Naive thymus-derived CD4-positive, alpha-beta T cell (primary cell): ENCODE results near the gene IKZF4. TPM values are rescaled to one million over a fixed set of nuclear protein-coding genes. Genes with fewer than 3 reads are reported as not detected.

Source experiments
- ATAC-seq: fragments of 150-1000 bp; cut with Tn5 transposase; 2 replicates; pipeline ENCODE4 v1.10.0; 2021; ENCODE audit warnings: mild to moderate bottlenecking, moderate library complexity
- CTCF ChIA-PET: fragments of 350-600 bp; sonication (Branson Sonifier 250); formaldehyde crosslinking; loops from one replicate; lab custom pipeline; 2021; ENCODE audit warnings: antibody characterized with exemption; lab: Charles Lee
- POLR2A ChIA-PET: fragments of 350-600 bp; sonication (Branson Sonifier 250); formaldehyde crosslinking; loops from one replicate; lab custom pipeline; 2021; ENCODE audit warnings: antibody characterized with exemption, inconsistent platforms; lab: Charles Lee
- DNase-seq, 9 donors: peaks; one replicate each; pipeline versions ENCODE4 v3.0.0 to v3.0.0-alpha.2; 2020 to 2022; ENCODE audit warnings: mixed read lengths in 1 of 9
- H3K27ac ChIP-seq: one replicate; pipeline ENCODE4 v1.7.0; 2013; ENCODE audit warnings: mild to moderate bottlenecking, low read depth, low read length, moderate library complexity
- H3K27me3 ChIP-seq, 2 donors: one replicate each; pipeline ENCODE4 v1.7.0; 2013; ENCODE audit warnings: low read length in 2 of 2, mild to moderate bottlenecking in 2 of 2, moderate library complexity in 2 of 2; ENCODE audit not compliant: control insufficient read depth in 2 of 2, insufficient read depth in 2 of 2
- H3K36me3 ChIP-seq, 3 experiments: 1 replicate in 2 of 3; 2 replicates in 1 of 3; pipeline ENCODE4 v1.7.0; 2013; ENCODE audit warnings: low read length in 3 of 3, mild to moderate bottlenecking in 3 of 3, moderate library complexity in 1 of 3; ENCODE audit not compliant: insufficient read depth in 3 of 3, control insufficient read depth in 2 of 3
- H3K4me1 ChIP-seq, 2 donors: one replicate each; pipeline ENCODE4 v1.7.0; 2013; ENCODE audit warnings: low read length in 2 of 2, mild to moderate bottlenecking in 2 of 2, moderate library complexity in 1 of 2; ENCODE audit not compliant: control insufficient read depth in 2 of 2, insufficient read depth in 2 of 2
- H3K4me3 ChIP-seq: 2 replicates; pipeline ENCODE4 v1.7.0; 2013; ENCODE audit warnings: mild to moderate bottlenecking, low read length
- H3K9me3 ChIP-seq, 3 experiments: 1 replicate in 2 of 3; 2 replicates in 1 of 3; pipeline ENCODE4 v1.7.0; 2013; ENCODE audit warnings: low read length in 3 of 3; ENCODE audit not compliant: control insufficient read depth in 2 of 3
- H3K27ac Mint-ChIP-seq, 9 donors: one replicate each; pipeline ENCODE4 v1.8.0; 2020 to 2022; ENCODE audit warnings: mixed read lengths in 9 of 9, mild to moderate bottlenecking in 8 of 9, moderate library complexity in 5 of 9, inconsistent platforms in 2 of 9
- H3K27me3 Mint-ChIP-seq, 5 donors: one replicate each; pipeline ENCODE4 v1.8.0; 2021 to 2022; ENCODE audit warnings: mixed read lengths in 5 of 5, mild to moderate bottlenecking in 1 of 5
- H3K36me3 Mint-ChIP-seq, 5 donors: one replicate each; pipeline ENCODE4 v1.8.0; 2020 to 2022; ENCODE audit warnings: mixed read lengths in 5 of 5, mild to moderate bottlenecking in 3 of 5, inconsistent platforms in 1 of 5
- H3K4me1 Mint-ChIP-seq, 7 donors: one replicate each; pipeline ENCODE4 v1.8.0; 2020 to 2022; ENCODE audit warnings: mixed read lengths in 7 of 7, mild to moderate bottlenecking in 3 of 7, inconsistent platforms in 1 of 7
- H3K4me3 Mint-ChIP-seq, 10 donors: one replicate each; pipeline ENCODE4 v1.8.0; 2020 to 2022; ENCODE audit warnings: mild to moderate bottlenecking in 10 of 10, mixed read lengths in 10 of 10, moderate library complexity in 6 of 10, inconsistent platforms in 2 of 10
- H3K9me3 Mint-ChIP-seq, 11 donors: one replicate each; pipeline ENCODE4 v1.8.0; 2020 to 2022; ENCODE audit warnings: mixed read lengths in 11 of 11, mild to moderate bottlenecking in 4 of 11, inconsistent platforms in 1 of 11, moderate library complexity in 1 of 11
- intact Hi-C, 2 donors: fragments of 100-400 bp; cut with micrococcal nuclease; formaldehyde crosslinking; loops; one replicate each; pipeline ENCODE4 v1.15.1; 2023
- polyA plus RNA-seq, 2 donors: library from polyadenylated mRNA; unstranded; fragments of 300-500 nt; fragmentation: Illumina TruSeq; gene quantifications; one replicate each; pipeline ENCODE4 v1.2.3, GENCODE V29; 2021
- total RNA-seq, 6 experiments: library from RNA in 5 of 6; stranded (reverse) in 5 of 6; gene quantifications; 1 replicate in 5 of 6; 2 replicates in 1 of 6; pipeline ENCODE4 v1.2.3 and lab custom pipeline; 2021 to 2026

IKZF4 gene
- total and polyA plus RNA-seq, 7 experiments from 2014 or later, result 0.54 to 37.8 (median 4.5) TPM

DNA sequence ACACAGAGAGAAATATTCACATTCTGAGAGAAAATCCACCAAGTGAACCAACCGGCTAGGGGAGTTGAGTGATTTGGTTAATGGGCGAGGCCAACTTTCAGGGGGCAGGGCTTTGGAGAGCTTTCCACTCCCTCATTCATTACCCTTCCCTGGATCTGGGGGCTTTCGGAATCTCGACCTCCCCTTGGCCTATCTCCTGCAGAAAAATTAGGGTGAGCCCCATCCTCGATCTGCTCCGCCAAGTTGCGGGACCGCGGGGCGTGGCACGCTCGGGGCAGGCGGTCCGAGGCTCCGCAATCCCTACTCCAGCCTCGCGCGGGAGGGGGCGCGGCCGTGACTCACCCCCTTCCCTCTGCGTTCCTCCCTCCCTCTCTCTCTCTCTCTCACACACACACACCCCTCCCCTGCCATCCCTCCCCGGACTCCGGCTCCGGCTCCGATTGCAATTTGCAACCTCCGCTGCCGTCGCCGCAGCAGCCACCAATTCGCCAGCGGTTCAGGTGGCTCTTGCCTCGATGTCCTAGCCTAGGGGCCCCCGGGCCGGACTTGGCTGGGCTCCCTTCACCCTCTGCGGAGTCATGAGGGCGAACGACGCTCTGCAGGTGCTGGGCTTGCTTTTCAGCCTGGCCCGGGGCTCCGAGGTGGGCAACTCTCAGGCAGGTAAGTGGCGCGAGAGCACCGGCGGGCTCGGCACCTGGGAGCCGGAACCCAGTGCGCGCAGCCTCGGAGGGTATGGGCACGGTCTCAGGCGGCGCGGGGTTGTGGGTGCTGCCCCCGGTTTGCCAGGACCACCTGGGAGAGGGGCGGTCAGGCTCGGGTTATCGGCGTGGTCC lies 59.1 kb downstream of the IKZF4 start, which contains the start of gene ERBB3:
TSS of gene ERBB3 (plus strand) at position 443 of the 833 bp plus-strand sequence. CDS start at position 579, 136 bp downstream.
- no peaks in the 10 kb centered on the region for H3K9me3 Mint-ChIP-seq
- peak; percentile 85 for ATAC-seq
- peak within 1 kb of the TSS; percentile 80 to 91 (median 86) for H3K4me3 Mint-ChIP-seq
- Histone ChIP-seq H3K4me1 (peaks cover 5 to 10% of the 10 kb centered on the region in 2 donors), H3K27me3 (no peaks in the 10 kb centered on the region), H3K9me3 (no peaks in the 10 kb centered on the region), H3K4me3 (peak within 1 kb of the TSS; percentile 68), H3K36me3 (no peaks in the 10 kb centered on the region), H3K27ac (peak within 1 kb of the TSS; percentile 25)
- H3K27ac Mint-ChIP-seq, result peak within 1 kb of the TSS in 5 of 9 donors; percentile 18 to 87 (median 25)
- POLR2A ChIA-PET, result interaction anchor here (0.7 to 10.7 kb wide), 3 partner anchors 22 to 954 kb away, joined by 3 to 85 read pairs (median 3); partner anchors contain the start of gene PA2G4
- no peaks in the 10 kb centered on the region for H3K36me3 Mint-ChIP-seq
- peaks cover 0 to 55% (median 8%) of the 10 kb centered on the region in 5 donors for H3K27me3 Mint-ChIP-seq
- CTCF ChIA-PET, result interaction anchor here (0.7 to 0.8 kb wide), 2 partner anchors 24 to 364 kb away, joined by 3 read pairs; partner anchors contain the start of genes BLOC1S1 and PA2G4
- DNase-seq, result peak; percentile 28 to 74 (median 35)
- H3K4me1 Mint-ChIP-seq, result peaks cover 0 to 17% (median 10%) of the 10 kb centered on the region in 7 donors
- intact Hi-C loops, result loop anchor here (1.0 to 2.0 kb wide), 4 partner anchors 24 to 38 kb away; partner anchors contain the start of genes PA2G4 (in 2 of the 2) and ZC3H10 (in 1 of the 2)

DNA sequence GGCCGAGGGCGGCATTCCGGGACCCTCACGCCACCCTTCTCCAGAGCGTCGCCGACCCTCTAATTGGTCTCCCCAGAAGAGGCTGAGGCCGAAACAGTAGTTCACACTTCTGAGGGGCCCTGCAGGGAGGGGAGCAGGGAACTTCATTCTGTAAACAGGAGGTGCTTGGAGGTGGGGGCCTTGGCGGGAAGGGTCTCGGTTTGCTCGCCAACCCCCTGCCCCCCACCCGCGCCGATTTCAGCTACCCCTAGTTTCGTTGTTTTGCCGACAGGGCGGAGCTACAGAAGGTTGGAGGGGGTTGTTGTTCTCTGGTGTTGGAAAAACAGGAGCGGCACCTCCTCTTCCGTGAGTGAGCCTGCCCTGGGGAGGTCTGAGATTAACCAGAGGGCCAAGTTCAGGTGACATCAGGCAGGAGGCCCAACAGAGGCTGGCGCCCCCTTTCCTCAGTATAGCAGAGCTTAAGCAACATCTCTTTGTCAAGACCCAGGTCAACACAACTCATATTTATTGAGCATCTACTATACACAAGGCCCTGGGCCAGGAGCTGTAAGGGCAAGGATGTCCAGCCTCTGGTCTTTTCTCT lies 59.8 kb downstream of the IKZF4 start:
- H3K4me1 Mint-ChIP-seq, result peaks cover 0 to 21% (median 10%) of the 10 kb centered on the region in 7 donors

DNA sequence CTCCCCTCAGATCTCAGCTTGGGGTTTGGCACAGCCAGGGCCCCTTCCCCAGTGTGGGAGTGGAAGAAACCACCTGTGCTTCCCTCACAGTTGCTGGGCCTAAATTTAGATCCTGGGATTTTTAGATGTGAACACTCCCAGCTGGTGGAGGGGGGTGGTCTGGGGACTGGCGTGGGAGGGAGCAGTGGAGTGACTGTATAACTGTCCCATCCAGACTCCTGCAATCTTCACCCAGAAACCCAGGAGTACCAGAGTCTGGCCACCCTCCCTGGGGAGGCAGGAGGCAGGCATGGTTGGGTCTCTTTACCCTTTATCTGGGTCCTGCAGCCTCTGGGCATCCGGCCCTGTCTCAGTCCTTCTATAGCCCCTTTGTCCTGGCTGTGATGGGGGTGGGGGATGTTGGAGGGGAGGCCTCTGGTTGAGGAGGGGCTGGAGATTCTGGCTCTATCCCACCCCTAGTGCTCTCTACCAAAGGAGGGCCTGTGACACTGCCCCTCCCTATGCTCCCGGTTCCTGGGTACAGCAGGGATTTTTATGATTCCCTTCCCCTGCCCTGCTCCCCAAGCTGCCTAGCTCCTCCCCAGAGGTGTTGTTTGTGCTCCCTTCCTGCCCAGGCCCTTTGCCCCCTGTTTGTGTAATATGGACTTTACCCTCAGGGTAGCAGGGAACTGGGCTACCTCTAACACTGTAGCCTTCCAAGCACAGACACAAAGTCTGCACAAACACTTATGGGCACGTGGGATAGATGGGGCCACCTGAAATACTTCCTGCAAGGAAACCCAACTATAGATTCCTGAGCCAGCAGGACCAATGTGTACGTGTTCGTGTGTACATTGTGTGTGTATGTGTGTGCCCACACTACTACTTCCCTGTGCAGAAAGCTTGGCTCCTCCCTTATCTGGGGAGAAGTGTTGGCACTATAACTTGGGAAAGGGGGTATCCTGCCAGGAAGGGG lies 60.8 kb downstream of the IKZF4 start:
- H3K9me3 ChIP-seq, result no peaks in the 10 kb centered on the region
- no peaks in the 10 kb centered on the region for H3K9me3 Mint-ChIP-seq
- POLR2A ChIA-PET, result interaction anchor here (0.9 to 10.7 kb wide), 3 partner anchors 21 to 36 kb away, joined by 3 to 85 read pairs (median 4); partner anchors contain the start of genes PA2G4 and RPL41
- peaks cover 0 to 21% (median 10%) of the 10 kb centered on the region in 7 donors for H3K4me1 Mint-ChIP-seq
- H3K27me3 ChIP-seq, result no peaks in the 10 kb centered on the region
- peak overlapping the region in 9 of 10 donors; percentile 6 to 86 (median 82) for H3K4me3 Mint-ChIP-seq
- peak overlapping the region in 1 of 9 donors; percentile 25 for H3K27ac Mint-ChIP-seq
- DNase-seq (no peak), ATAC-seq (no peak)
- H3K27me3 Mint-ChIP-seq, result peaks cover 0 to 59% (median 8%) of the 10 kb centered on the region in 5 donors
- no peaks in the 10 kb centered on the region for H3K36me3 Mint-ChIP-seq
- no peak overlapping the region for H3K4me3 ChIP-seq
- CTCF ChIA-PET, result interaction anchor here (0.6 to 1.6 kb wide), 3 partner anchors 22 to 37 kb away, joined by 3 to 5 read pairs (median 3); no protein-coding TSS in a partner anchor
- no peaks in the 10 kb centered on the region for H3K36me3 ChIP-seq
- peaks cover 5 to 10% of the 10 kb centered on the region in 2 donors for H3K4me1 ChIP-seq
- intact Hi-C loops, result no loop called here
- no peak overlapping the region for H3K27ac ChIP-seq

More for the DNA sequence above, 59.8 kb downstream of the IKZF4 start:
- ATAC-seq, result no peak
- intact Hi-C loops, result no loop called here
- Mint-ChIP-seq H3K36me3 (no peaks in the 10 kb centered on the region), H3K4me3 (peak overlapping the region; percentile 71 to 91 (median 84)), H3K27me3 (peaks cover 0 to 59% (median 8%) of the 10 kb centered on the region in 5 donors), H3K27ac (peak overlapping the region in 3 of 9 donors; percentile 18 to 25 (median 24)), H3K9me3 (no peaks in the 10 kb centered on the region)
- Histone ChIP-seq H3K4me1 (peaks cover 5 to 10% of the 10 kb centered on the region in 2 donors), H3K4me3 (peak overlapping the region; percentile 68), H3K36me3 (no peaks in the 10 kb centered on the region), H3K9me3 (no peaks in the 10 kb centered on the region), H3K27ac (no peak overlapping the region), H3K27me3 (no peaks in the 10 kb centered on the region)
- DNase-seq, result no peak
- CTCF ChIA-PET, result interaction anchor here (1.1 to 1.6 kb wide), 2 partner anchors 23 to 33 kb away, joined by 3 to 5 read pairs; no protein-coding TSS in a partner anchor
- POLR2A ChIA-PET, result interaction anchor here (0.9 to 10.7 kb wide), 3 partner anchors 22 to 36 kb away, joined by 3 to 85 read pairs (median 4); partner anchors contain the start of genes PA2G4 and RPL41

DNA sequence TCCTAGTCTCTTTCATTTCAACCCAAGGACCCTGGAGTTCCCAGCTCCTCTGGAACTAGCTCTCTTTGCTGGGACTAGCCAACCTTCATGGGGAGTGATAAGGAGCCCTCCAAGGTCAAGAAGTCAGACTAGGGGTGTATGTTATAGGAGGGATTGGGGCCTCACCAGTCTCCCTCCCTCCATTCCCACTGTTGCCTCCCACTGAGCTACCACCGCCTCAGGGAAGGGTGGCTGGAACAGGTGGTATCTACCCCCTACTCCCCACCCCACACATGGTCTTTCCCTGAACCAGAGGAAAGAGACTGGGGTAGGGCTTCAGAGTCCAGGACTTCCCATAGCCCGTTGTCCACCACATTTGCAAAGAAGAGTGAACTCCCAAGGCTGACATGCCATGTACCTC lies 61.5 kb downstream of the IKZF4 start:
- no peak for DNase-seq
- Mint-ChIP-seq H3K36me3 (no peaks in the 10 kb centered on the region), H3K27ac (no peak overlapping the region), H3K4me1 (peaks cover 0 to 21% (median 10%) of the 10 kb centered on the region in 7 donors), H3K27me3 (peaks cover 0 to 58% (median 8%) of the 10 kb centered on the region in 5 donors), H3K9me3 (no peaks in the 10 kb centered on the region), H3K4me3 (peak overlapping the region in 1 of 10 donors; percentile 73)
- Histone ChIP-seq H3K36me3 (no peaks in the 10 kb centered on the region), H3K27me3 (no peaks in the 10 kb centered on the region), H3K27ac (no peak overlapping the region), H3K4me3 (no peak overlapping the region), H3K9me3 (no peaks in the 10 kb centered on the region), H3K4me1 (peaks cover 5 to 10% of the 10 kb centered on the region in 2 donors)
- intact Hi-C loops, result no loop called here
- ATAC-seq, result no peak
- CTCF ChIA-PET, result interaction anchor here (1.6 kb wide), 1 partner anchor 35 kb away, joined by 3 read pairs; no protein-coding TSS in a partner anchor
- POLR2A ChIA-PET, result interaction anchor here (10.7 kb wide), 1 partner anchor 20 kb away, joined by 85 read pairs; the partner anchor contains the start of gene PA2G4

DNA sequence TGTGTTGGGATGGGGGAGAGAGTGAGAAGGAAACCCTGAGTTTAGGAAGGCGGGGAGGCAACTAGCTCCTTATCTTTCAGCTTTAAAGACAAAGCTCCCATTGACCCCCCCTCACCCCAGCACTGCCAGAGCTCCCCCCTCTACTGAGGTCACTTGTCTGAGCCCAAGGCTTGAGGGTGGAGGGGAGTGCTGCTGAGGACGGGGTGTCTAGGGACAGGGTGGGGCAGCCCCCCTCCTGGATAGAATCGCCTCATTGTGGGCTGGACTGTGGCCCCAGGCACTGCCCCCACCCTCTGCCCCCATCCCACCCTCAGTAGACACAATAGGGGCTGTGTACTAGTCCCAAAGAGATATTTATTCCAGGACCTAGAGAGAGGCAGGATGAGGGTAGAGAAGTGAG lies 62.1 kb downstream of the IKZF4 start:
- Histone ChIP-seq H3K36me3 (no peaks in the 10 kb centered on the region), H3K9me3 (no peaks in the 10 kb centered on the region), H3K27me3 (no peaks in the 10 kb centered on the region), H3K4me1 (peaks cover 5 to 10% of the 10 kb centered on the region in 2 donors), H3K27ac (no peak overlapping the region), H3K4me3 (no peak overlapping the region)
- H3K27me3 Mint-ChIP-seq, result peaks cover 0 to 56% (median 8%) of the 10 kb centered on the region in 5 donors
- DNase-seq (no peak), ATAC-seq (no peak)
- CTCF ChIA-PET, result no interaction called here
- no peak overlapping the region for H3K4me3 Mint-ChIP-seq
- intact Hi-C loops, result no loop called here
- POLR2A ChIA-PET, result interaction anchor here (0.6 to 10.7 kb wide), 3 partner anchors 19 to 126 kb away, joined by 3 to 85 read pairs (median 5); partner anchors contain the start of gene PA2G4
- H3K4me1 Mint-ChIP-seq, result peaks cover 0 to 22% (median 10%) of the 10 kb centered on the region in 7 donors
- H3K9me3 Mint-ChIP-seq, result no peaks in the 10 kb centered on the region
- no peaks in the 10 kb centered on the region for H3K36me3 Mint-ChIP-seq
- H3K27ac Mint-ChIP-seq, result no peak overlapping the region
